CD4-positive, CD25-positive, alpha-beta regulatory T cell (primary cell): ENCODE data around the gene EIF3K. TPM values are rescaled to one million over a fixed set of nuclear protein-coding genes. Genes with fewer than 3 reads are reported as not detected.

Source experiments
- ATAC-seq, 2 donors: fragments of 150-1000 bp; cut with Tn5 transposase; one replicate each; pipeline ENCODE4 v1.10.0; 2021; ENCODE audit warnings: low read depth in 2 of 2, moderate number of reproducible peaks in 2 of 2, moderate library complexity in 1 of 2
- DNase-seq, 3 donors: peaks; one replicate each; pipeline versions ENCODE4 v3.0.0 to v3.0.0-alpha.2; 2012 to 2022; ENCODE audit warnings: mixed read lengths in 1 of 3
- H3K27ac ChIP-seq: one replicate; pipeline ENCODE4 v1.7.0; 2013; ENCODE audit warnings: mild to moderate bottlenecking, low read length; ENCODE audit not compliant: insufficient read depth, poor library complexity, severe bottlenecking
- H3K27me3 ChIP-seq: one replicate; pipeline ENCODE4 v1.7.0; 2013; ENCODE audit warnings: low read length; ENCODE audit not compliant: control insufficient read depth, insufficient read depth
- H3K36me3 ChIP-seq: one replicate; pipeline ENCODE4 v1.7.0; 2013; ENCODE audit warnings: mild to moderate bottlenecking, low read length, moderate library complexity; ENCODE audit not compliant: control insufficient read depth, insufficient read depth
- H3K4me1 ChIP-seq: 2 replicates; pipeline ENCODE4 v1.7.0; 2013; ENCODE audit warnings: mild to moderate bottlenecking, low read length; ENCODE audit not compliant: insufficient read depth, control insufficient read depth, poor library complexity, severe bottlenecking
- H3K4me3 ChIP-seq: one replicate; pipeline ENCODE4 v1.7.0; 2013; ENCODE audit warnings: low read depth, mild to moderate bottlenecking, low read length, moderate library complexity
- H3K9me3 ChIP-seq, 2 experiments: 1 replicate in 1 of 2; 2 replicates in 1 of 2; pipeline ENCODE4 v1.7.0; 2013; ENCODE audit warnings: low read length in 2 of 2, mild to moderate bottlenecking in 1 of 2, moderate library complexity in 1 of 2; ENCODE audit not compliant: control insufficient read depth in 2 of 2
- H3K27ac Mint-ChIP-seq, 3 donors: one replicate each; pipeline ENCODE4 v1.8.0; 2020 to 2022; ENCODE audit warnings: mild to moderate bottlenecking in 3 of 3, mixed read lengths in 3 of 3, moderate library complexity in 2 of 3
- H3K27me3 Mint-ChIP-seq: one replicate; pipeline ENCODE4 v1.8.0; 2022; ENCODE audit warnings: mild to moderate bottlenecking, mixed read lengths
- H3K36me3 Mint-ChIP-seq: one replicate; pipeline ENCODE4 v1.8.0; 2020; ENCODE audit warnings: mixed read lengths
- H3K4me1 Mint-ChIP-seq, 4 donors: one replicate each; pipeline ENCODE4 v1.8.0; 2020 to 2022; ENCODE audit warnings: mixed read lengths in 4 of 4, mild to moderate bottlenecking in 1 of 4
- H3K4me3 Mint-ChIP-seq, 4 donors: one replicate each; pipeline ENCODE4 v1.8.0; 2020 to 2022; ENCODE audit warnings: mild to moderate bottlenecking in 4 of 4, mixed read lengths in 4 of 4, moderate library complexity in 3 of 4
- H3K9me3 Mint-ChIP-seq, 7 donors: one replicate each; pipeline ENCODE4 v1.8.0; 2020 to 2022; ENCODE audit warnings: mixed read lengths in 7 of 7, mild to moderate bottlenecking in 3 of 7, moderate library complexity in 2 of 7
- polyA plus RNA-seq, 4 donors: library from polyadenylated mRNA; unstranded; fragments of 300-500 nt; fragmentation: Illumina TruSeq; gene quantifications; one replicate each; pipeline ENCODE4 v1.2.3, GENCODE V29; 2021
- total RNA-seq: library from RNA; stranded (reverse); gene quantifications from one replicate; pipeline ENCODE4 v1.2.3, GENCODE V29; 2022

EIF3K gene
- total and polyA plus RNA-seq, 5 donors from 2014 or later: 319 to 508 (median 474) TPM

GRCh38 chr19:38685666-38686529, 66.9 kb downstream of the EIF3K start:
- Mint-ChIP-seq H3K36me3 (peaks cover 8% of the 10 kb centered on the region), H3K4me1 (peaks cover 8 to 88% (median 65%) of the 10 kb centered on the region in 4 donors), H3K4me3 (peak overlapping the region; percentile 56 to 92 (median 70)), H3K27ac (peak overlapping the region; percentile 90 to 94 (median 93)), H3K27me3 (no peaks in the 10 kb centered on the region), H3K9me3 (no peaks in the 10 kb centered on the region)
- Histone ChIP-seq H3K27ac (peak overlapping the region; percentile 83), H3K36me3 (peaks cover 2% of the 10 kb centered on the region), H3K9me3 (no peaks in the 10 kb centered on the region), H3K4me1 (peaks cover 72% of the 10 kb centered on the region), H3K4me3 (peak overlapping the region; percentile 40), H3K27me3 (no peaks in the 10 kb centered on the region)
- peak; percentile 28 to 49 (median 33) for DNase-seq
- ATAC-seq: no peak

GRCh38 chr19:38686530-38686888, 67.5 kb downstream of the EIF3K start:
- Histone ChIP-seq H3K4me3 (peak overlapping the region; percentile 40), H3K27me3 (no peaks in the 10 kb centered on the region), H3K36me3 (peaks cover 2% of the 10 kb centered on the region), H3K9me3 (no peaks in the 10 kb centered on the region), H3K27ac (peak overlapping the region; percentile 83), H3K4me1 (peaks cover 69% of the 10 kb centered on the region)
- Mint-ChIP-seq H3K9me3 (no peaks in the 10 kb centered on the region), H3K4me1 (peaks cover 5 to 88% (median 62%) of the 10 kb centered on the region in 4 donors), H3K4me3 (peak overlapping the region; percentile 54 to 92 (median 59)), H3K27ac (peak overlapping the region; percentile 60 to 94 (median 93)), H3K36me3 (peaks cover 4% of the 10 kb centered on the region), H3K27me3 (no peaks in the 10 kb centered on the region)
- ATAC-seq (peak; percentile 34 to 36), DNase-seq (peak in 2 of 3 donors; percentile 24 to 48)

Other genes starting within 250 kb of the EIF3K start
- gene PSMD8, start 244.6 kb upstream of the EIF3K start, total RNA-seq: 104 TPM
- gene PSMD8, start 244.6 kb upstream of the EIF3K start, polyA plus RNA-seq: 100 to 1,000 TPM; 177 to 254 (median 222) TPM
- 0.91 TPM for gene GGN, start 231.2 kb upstream of the EIF3K start, total RNA-seq
- gene GGN, start 231.2 kb upstream of the EIF3K start, polyA plus RNA-seq: not detected
- 1.3 TPM for gene SPRED3, start 230.5 kb upstream of the EIF3K start, total RNA-seq
- gene SPRED3, start 230.5 kb upstream of the EIF3K start, polyA plus RNA-seq: under 1 TPM in 3 of 4 donors, not detected in 1; 0.06 to 0.13 (median 0.07) TPM
- gene FAM98C, start 216.1 kb upstream of the EIF3K start, total RNA-seq: 41.3 TPM
- 10 to 100 TPM; 17.2 to 20.8 (median 19.8) TPM for gene FAM98C, start 216.1 kb upstream of the EIF3K start, polyA plus RNA-seq
- gene RASGRP4, start 193.0 kb upstream of the EIF3K start, total RNA-seq: 10.9 TPM
- 1 to 10 TPM; 1.6 to 9.3 (median 5.0) TPM for gene RASGRP4, start 193.0 kb upstream of the EIF3K start, polyA plus RNA-seq
- 4.9 TPM for gene RYR1, start 185.5 kb upstream of the EIF3K start, total RNA-seq
- under 1 TPM; 0.07 to 0.65 (median 0.34) TPM for gene RYR1, start 185.5 kb upstream of the EIF3K start, polyA plus RNA-seq
- 310 TPM for gene MAP4K1, start 1.2 kb upstream of the EIF3K start, total RNA-seq
- gene MAP4K1, start 1.2 kb upstream of the EIF3K start, polyA plus RNA-seq: 100 to 1,000 TPM; 117 to 164 (median 140) TPM
- gene ACTN4, start 28.5 kb downstream of the EIF3K start, total RNA-seq: 323 TPM
- gene ACTN4, start 28.5 kb downstream of the EIF3K start, polyA plus RNA-seq: 10 to 100 TPM; 11.2 to 22.2 (median 15.7) TPM
- gene CAPN12, start 125.3 kb downstream of the EIF3K start, total RNA-seq: 6.1 TPM
- 1 to 10 TPM; 1.0 to 2.6 (median 1.9) TPM for gene CAPN12, start 125.3 kb downstream of the EIF3K start, polyA plus RNA-seq
- gene LGALS7, start 154.3 kb downstream of the EIF3K start, total RNA-seq: not detected
- gene LGALS7, start 154.3 kb downstream of the EIF3K start, polyA plus RNA-seq: not detected
- not detected for gene LGALS7B, start 170.0 kb downstream of the EIF3K start, total RNA-seq
- gene LGALS7B, start 170.0 kb downstream of the EIF3K start, polyA plus RNA-seq: not detected
- gene LGALS4, start 193.8 kb downstream of the EIF3K start, total RNA-seq: 2.1 TPM
- gene LGALS4, start 193.8 kb downstream of the EIF3K start, polyA plus RNA-seq: under 1 TPM in 1 of 4 donors, not detected in 3; 0.10 TPM
- gene ECH1, start 212.6 kb downstream of the EIF3K start, total RNA-seq: 95.2 TPM
- gene ECH1, start 212.6 kb downstream of the EIF3K start, polyA plus RNA-seq: 100 to 1,000 TPM; 248 to 308 (median 277) TPM
- 503 TPM for gene HNRNPL, start 230.8 kb downstream of the EIF3K start, total RNA-seq
- 10 to 100 TPM; 66.3 to 93.6 (median 85.5) TPM for gene HNRNPL, start 230.8 kb downstream of the EIF3K start, polyA plus RNA-seq